NB4 (cell line): ENCODE results near the gene PCNX2.
A peak's percentile ranks its signal among the peaks of the same experiment; 100 is the strongest.

ENCODE experiments used
- DNase-seq: peaks from one replicate; pipeline ENCODE4 v3.0.0; 2010; ENCODE audit warnings: low read depth
- H3K4me3 ChIP-seq: one replicate; pipeline ENCODE4 v1.5.1; 2011; ENCODE audit warnings: mild to moderate bottlenecking, low read depth, low read length, moderate library complexity
- CTCF ChIP-seq: IDR thresholded peaks from one replicate; pipeline ENCODE4 v1.5.1; 2012; ENCODE audit warnings: low read depth, low read length
- MAX ChIP-seq: IDR thresholded peaks from 2 replicates; pipeline ENCODE4 v1.6.1; 2011; ENCODE audit warnings: low read depth, low read length
- MYC ChIP-seq: IDR thresholded peaks from 2 replicates; pipeline ENCODE4 v1.6.1; 2011; ENCODE audit warnings: low read depth, low read length
- POLR2A ChIP-seq: IDR thresholded peaks from 2 replicates; pipeline ENCODE4 v1.6.1; 2011; ENCODE audit warnings: mild to moderate bottlenecking; ENCODE audit not compliant: insufficient read length; ENCODE audit errors: extremely low read depth

PCNX2 gene

GRCh38 chr1:233032916-233033315 lies 262.6 kb downstream of the PCNX2 start:
- TF ChIP-seq MAX = no peak
- no peak overlapping the region for H3K4me3 ChIP-seq
- DNase-seq = no peak

GRCh38 chr1:233031521-233031920 lies 264.0 kb downstream of the PCNX2 start:
- TF ChIP-seq MYC (no peak), POLR2A (no peak), MAX (no peak), CTCF (no peak)
- no peak overlapping the region for H3K4me3 ChIP-seq
- DNase-seq = no peak

- no peak for DNase-seq
- TF ChIP-seq MAX (no peak), MYC (no peak), CTCF (no peak), POLR2A (no peak)
- H3K4me3 ChIP-seq = no peak overlapping the region
Measured at GRCh38 chr1:233027046-233027445, 268.5 kb downstream of the PCNX2 start.

GRCh38 chr1:233025567-233025966 lies 270.0 kb downstream of the PCNX2 start:
- H3K4me3 ChIP-seq = no peak overlapping the region
- TF ChIP-seq CTCF = no peak
- TF ChIP-seq MAX = no peak
- no peak for TF ChIP-seq POLR2A
- no peak for TF ChIP-seq MYC
- no peak for DNase-seq

GRCh38 chr1:233025157-233025556 lies 270.4 kb downstream of the PCNX2 start:
- no peak overlapping the region for H3K4me3 ChIP-seq
- no peak for TF ChIP-seq MAX
- peak; percentile 56 for TF ChIP-seq CTCF
- DNase-seq = peak; percentile 66

GRCh38 chr1:233024199-233024598 lies 271.3 kb downstream of the PCNX2 start:
- H3K4me3 ChIP-seq = no peak overlapping the region
- DNase-seq = no peak
- no peak for TF ChIP-seq POLR2A

- no peak overlapping the region for H3K4me3 ChIP-seq
- TF ChIP-seq MYC (no peak), MAX (no peak), CTCF (no peak), POLR2A (no peak)
- DNase-seq = no peak
Measured at GRCh38 chr1:233022246-233022645, 273.3 kb downstream of the PCNX2 start.
